Esophagus (tissue), 2 donors: Measurements from ENCODE around the gene LIPH. TPM values are rescaled to one million over a fixed set of nuclear protein-coding genes. Genes with fewer than 3 reads are reported as not detected.

Experiments
- polyA plus RNA-seq, 2 donors: library from polyadenylated mRNA; stranded (reverse); fragments of 200-250 nt; gene quantifications; one replicate each; pipeline ENCODE4 v1.2.3, GENCODE V29; 2013
- donor health status: healthy with polysubstance abuse.
- donor health status: Bipolar disorder and iron deficiency.

The LIPH gene
- polyA plus RNA-seq, 2 donors = 11.1 to 14.2 TPM

Other genes starting within 250 kb of the LIPH start
- 10 to 100 TPM; 14.7 to 25.5 TPM for gene MAP3K13, start 189.5 kb downstream of the LIPH start, polyA plus RNA-seq
- 10 to 100 TPM; 10.0 to 19.1 TPM for gene TMEM41A, start 53.6 kb downstream of the LIPH start, polyA plus RNA-seq
- gene SENP2, start 33.7 kb upstream of the LIPH start, polyA plus RNA-seq = 1 to 10 TPM; 5.3 to 8.4 TPM